Measurements from ENCODE around the gene TSHZ2. TPM values are rescaled to one million over a fixed set of nuclear protein-coding genes. Genes with fewer than 3 reads are reported as not detected.
"Not testable (repeated sequence)": the region's sequence is repeated elsewhere in the genome, so short reads cannot be mapped to it uniquely, and the experiment has no call there.

TSHZ2 gene
- total RNA-seq, 1 donor from 2014 or later: 51.9 TPM

DNA sequence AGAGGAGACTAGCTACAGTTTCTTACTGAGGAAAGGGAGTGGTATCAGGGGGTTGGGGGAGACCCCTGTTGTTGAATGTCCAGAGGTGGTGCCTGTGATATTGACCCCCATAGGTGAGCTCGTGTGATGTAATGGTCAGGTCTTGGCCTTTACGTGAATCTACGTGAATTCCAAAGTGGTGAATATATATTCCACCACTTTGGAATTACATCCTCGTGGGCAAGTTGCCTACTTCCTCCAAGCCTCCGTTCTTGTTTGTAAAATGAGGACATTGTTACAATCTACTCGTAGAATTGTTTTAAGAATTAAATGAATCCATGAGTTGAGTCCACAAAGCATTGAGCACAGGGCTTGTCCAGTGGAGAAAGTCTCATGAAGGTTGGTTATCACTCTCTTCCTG is 47.3 kb downstream of the TSHZ2 start:
- H3K27ac ChIP-seq: no peak overlapping the region
- intact Hi-C loops (cut with DNase I): no loop called here
- no peaks in the 10 kb centered on the region for H3K4me1 ChIP-seq
- DNase-seq (ENCODE audit: low spot score in 2 of 2): no peak
- H3K27me3 ChIP-seq: no peaks in the 10 kb centered on the region
- no peak overlapping the region for H3K4me3 ChIP-seq
- H3K36me3 ChIP-seq: no peaks in the 10 kb centered on the region
- TF ChIP-seq, protein P1, sequence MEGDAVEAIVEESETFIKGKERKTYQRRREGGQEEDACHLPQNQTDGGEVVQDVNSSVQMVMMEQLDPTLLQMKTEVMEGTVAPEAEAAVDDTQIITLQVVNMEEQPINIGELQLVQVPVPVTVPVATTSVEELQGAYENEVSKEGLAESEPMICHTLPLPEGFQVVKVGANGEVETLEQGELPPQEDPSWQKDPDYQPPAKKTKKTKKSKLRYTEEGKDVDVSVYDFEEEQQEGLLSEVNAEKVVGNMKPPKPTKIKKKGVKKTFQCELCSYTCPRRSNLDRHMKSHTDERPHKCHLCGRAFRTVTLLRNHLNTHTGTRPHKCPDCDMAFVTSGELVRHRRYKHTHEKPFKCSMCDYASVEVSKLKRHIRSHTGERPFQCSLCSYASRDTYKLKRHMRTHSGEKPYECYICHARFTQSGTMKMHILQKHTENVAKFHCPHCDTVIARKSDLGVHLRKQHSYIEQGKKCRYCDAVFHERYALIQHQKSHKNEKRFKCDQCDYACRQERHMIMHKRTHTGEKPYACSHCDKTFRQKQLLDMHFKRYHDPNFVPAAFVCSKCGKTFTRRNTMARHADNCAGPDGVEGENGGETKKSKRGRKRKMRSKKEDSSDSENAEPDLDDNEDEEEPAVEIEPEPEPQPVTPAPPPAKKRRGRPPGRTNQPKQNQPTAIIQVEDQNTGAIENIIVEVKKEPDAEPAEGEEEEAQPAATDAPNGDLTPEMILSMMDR (IDR thresholded peaks at IDR 0.05): no peak
- no peaks in the 10 kb centered on the region for H3K9me3 ChIP-seq

DNA sequence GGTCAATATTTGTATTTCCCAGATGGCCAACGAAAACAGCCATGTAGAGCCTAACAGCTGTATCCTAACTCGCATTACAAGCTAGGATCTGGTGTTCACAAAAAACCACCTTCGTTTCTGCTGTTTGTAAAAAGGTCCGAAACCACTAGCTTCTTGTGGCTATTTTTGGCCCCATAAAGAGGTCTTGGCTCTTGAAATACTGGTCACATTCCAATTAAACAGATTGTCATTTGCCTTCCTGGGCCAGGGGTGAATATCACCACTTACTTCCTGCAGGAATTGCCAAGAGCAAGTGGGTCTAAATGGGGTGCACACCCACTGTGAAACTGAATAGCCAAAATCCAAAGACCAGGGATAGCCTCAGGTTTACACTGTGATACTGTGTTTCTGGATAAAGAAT is 48.2 kb downstream of the TSHZ2 start:
- no peaks in the 10 kb centered on the region for H3K36me3 ChIP-seq
- intact Hi-C loops (cut with DNase I): no loop called here
- no peak for DNase-seq (ENCODE audit: low spot score in 2 of 2)
- H3K4me1 ChIP-seq: no peaks in the 10 kb centered on the region
- no peaks in the 10 kb centered on the region for H3K27me3 ChIP-seq
- H3K4me3 ChIP-seq: no peak overlapping the region
- H3K9me3 ChIP-seq: no peaks in the 10 kb centered on the region
- TF ChIP-seq, protein P1 (IDR thresholded peaks at IDR 0.05): no peak
- H3K27ac ChIP-seq: no peak overlapping the region

DNA sequence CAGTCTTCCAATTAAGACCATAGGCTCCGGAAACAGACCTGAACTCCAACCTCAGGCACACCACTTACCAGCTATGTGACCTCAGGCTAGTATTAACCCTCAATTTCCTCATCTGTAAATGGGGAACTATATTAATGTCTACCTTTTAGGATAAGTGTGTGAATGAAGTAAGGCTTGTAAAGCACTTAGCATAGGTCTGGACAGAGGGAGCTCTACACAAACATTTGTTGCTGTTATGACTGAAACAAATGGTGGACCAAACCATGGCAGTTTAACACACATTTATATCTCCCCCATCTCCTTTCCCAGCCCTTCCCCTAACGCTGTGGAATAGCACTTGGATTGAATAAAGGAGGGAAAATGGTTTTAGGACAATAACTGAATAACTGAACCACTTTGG is 48.7 kb downstream of the TSHZ2 start:
- Histone ChIP-seq H3K4me3 (no peak overlapping the region), H3K36me3 (no peaks in the 10 kb centered on the region), H3K9me3 (no peaks in the 10 kb centered on the region), H3K27me3 (no peaks in the 10 kb centered on the region), H3K27ac (no peak overlapping the region), H3K4me1 (no peaks in the 10 kb centered on the region)
- intact Hi-C loops (cut with DNase I): no loop called here
- no peak for DNase-seq (ENCODE audit: low spot score in 2 of 2)
- TF ChIP-seq, protein P1 (IDR thresholded peaks at IDR 0.05): no peak

DNA sequence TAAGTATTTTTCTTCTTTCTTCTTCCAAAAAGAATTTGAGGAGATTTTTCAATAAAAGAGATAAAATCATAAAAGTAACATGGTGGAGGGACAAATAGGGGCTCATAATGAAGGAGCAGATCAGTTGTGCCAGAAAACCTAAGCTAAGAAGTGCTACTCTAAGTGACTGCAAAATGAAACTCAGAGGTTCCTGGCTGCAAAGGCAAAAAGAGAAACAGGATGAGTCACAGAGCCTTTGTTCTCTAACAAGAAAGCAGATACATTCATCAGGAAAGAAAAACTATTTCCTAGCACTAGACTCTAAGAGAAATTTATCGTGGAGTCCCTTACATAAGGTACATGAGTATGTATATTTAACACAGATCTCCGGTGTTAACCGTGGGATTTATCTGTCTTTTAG is 49.8 kb downstream of the TSHZ2 start:
- Histone ChIP-seq H3K9me3 (no peaks in the 10 kb centered on the region), H3K4me3 (no peak overlapping the region), H3K36me3 (no peaks in the 10 kb centered on the region), H3K27ac (no peak overlapping the region), H3K27me3 (no peaks in the 10 kb centered on the region), H3K4me1 (no peaks in the 10 kb centered on the region)
- TF ChIP-seq, protein P1 (IDR thresholded peaks at IDR 0.05): no peak
- intact Hi-C loops (cut with DNase I): no loop called here
- no peak for DNase-seq (ENCODE audit: low spot score in 2 of 2)

GRCh38 chr20:53023732-53024520 is 51.8 kb downstream of the TSHZ2 start:
- intact Hi-C loops (cut with DNase I): no loop called here
- TF ChIP-seq, protein P1 (IDR thresholded peaks at IDR 0.05): no peak
- Histone ChIP-seq H3K4me3 (no peak overlapping the region), H3K36me3 (no peaks in the 10 kb centered on the region), H3K27ac (no peak overlapping the region), H3K4me1 (no peaks in the 10 kb centered on the region), H3K27me3 (no peaks in the 10 kb centered on the region), H3K9me3 (no peaks in the 10 kb centered on the region)
- no peak for DNase-seq (ENCODE audit: low spot score in 2 of 2)

DNA sequence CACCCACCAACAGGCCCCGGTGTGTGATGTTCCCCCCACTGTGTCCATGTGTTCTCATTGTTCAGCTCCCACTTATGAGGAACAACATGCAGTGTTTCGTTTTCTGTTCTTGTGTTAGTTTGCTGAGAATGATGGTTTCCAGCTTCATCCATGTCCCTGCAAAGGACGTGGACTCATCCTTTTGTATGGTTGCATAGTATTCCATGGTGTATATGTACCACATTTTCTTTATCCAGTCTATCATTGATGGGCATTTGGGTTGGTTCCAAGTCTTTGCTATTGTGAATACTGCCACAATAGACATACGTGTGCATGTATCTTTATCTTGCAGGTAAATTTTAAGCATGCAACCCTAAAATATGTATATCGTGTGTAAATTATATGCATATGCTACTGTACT is 52.5 kb downstream of the TSHZ2 start:
- H3K4me3 ChIP-seq; intact Hi-C loops (cut with DNase I); H3K36me3 ChIP-seq; DNase-seq (ENCODE audit: low spot score in 2 of 2); H3K9me3 ChIP-seq; H3K27me3 ChIP-seq; H3K27ac ChIP-seq; H3K4me1 ChIP-seq: not testable (repeated sequence)

All from ascending aorta (tissue), 2 donors.